Ureter (tissue), 1 donor: ENCODE data around the gene PTGER1. TPM values are rescaled to one million over a fixed set of nuclear protein-coding genes. Genes with fewer than 3 reads are reported as not detected.
"Not testable (repeated sequence)": the region's sequence is repeated elsewhere in the genome, so short reads cannot be mapped to it uniquely, and the experiment has no call there.

Source experiments
- DNase-seq: peaks from one replicate; pipeline ENCODE4 v3.0.0-alpha.2; 2020; ENCODE audit warnings: low spot score
- total RNA-seq: library from RNA; stranded (reverse); gene quantifications from one replicate; pipeline ENCODE4 v1.2.4, GENCODE V29; 2023
- donor health status: DM: yes; HTN: yes; CAD: no.

PTGER1 gene
- total RNA-seq, 1 donor from 2014 or later, result 3.0 TPM

GRCh38 chr19:14474827-14475226, 327 bp downstream of the PTGER1 start:
- DNase-seq, result no peak

GRCh38 chr19:14473978-14474578, 1.1 kb downstream of the PTGER1 start:
- no peak for DNase-seq

GRCh38 chr19:14473073-14473977, 1.8 kb downstream of the PTGER1 start:
- no peak for DNase-seq

- peak; percentile 66 for DNase-seq
Observed at GRCh38 chr19:14472202-14472938, 2.8 kb downstream of the PTGER1 start.

GRCh38 chr19:14471436-14472187, 3.5 kb downstream of the PTGER1 start:
- DNase-seq, result no peak

- DNase-seq, result no peak
Observed at GRCh38 chr19:14470031-14470876, 4.9 kb downstream of the PTGER1 start.

- no peak for DNase-seq
Observed at GRCh38 chr19:14467816-14468215, 7.3 kb downstream of the PTGER1 start.

GRCh38 chr19:14467391-14467790, 7.8 kb downstream of the PTGER1 start:
- DNase-seq, result no peak

GRCh38 chr19:14463747-14464146, 11.4 kb downstream of the PTGER1 start:
- DNase-seq, result no peak

- not testable (repeated sequence) for DNase-seq
Observed at GRCh38 chr19:14462401-14462800, 12.8 kb downstream of the PTGER1 start.

GRCh38 chr19:14460935-14461334, 14.2 kb downstream of the PTGER1 start:
- DNase-seq, result no peak

- DNase-seq, result no peak
Observed at GRCh38 chr19:14459703-14460102, 15.5 kb downstream of the PTGER1 start.

- not testable (repeated sequence) for DNase-seq
Observed at GRCh38 chr19:14452303-14452702, 22.9 kb downstream of the PTGER1 start.

GRCh38 chr19:14450876-14451275, 24.3 kb downstream of the PTGER1 start:
- no peak for DNase-seq

- DNase-seq, result no peak
Observed at GRCh38 chr19:14450168-14450874, 24.8 kb downstream of the PTGER1 start.

GRCh38 chr19:14449321-14449720, 25.8 kb downstream of the PTGER1 start:
- DNase-seq, result no peak

- DNase-seq, result no peak
Observed at GRCh38 chr19:14446336-14447036, 28.7 kb downstream of the PTGER1 start.

GRCh38 chr19:14443632-14444216, 31.4 kb downstream of the PTGER1 start:
- no peak for DNase-seq
